CD4-positive, alpha-beta T cell (primary cell): Measurements from ENCODE around the gene ZBTB49. TPM values are rescaled to one million over a fixed set of nuclear protein-coding genes. Genes with fewer than 3 reads are reported as not detected.

Source experiments
- ATAC-seq: fragments of 200-7000 bp; cut with Tn5 transposase; one replicate; pipeline ENCODE4 v1.10.0; 2022; ENCODE audit warnings: mild to moderate bottlenecking; ENCODE audit not compliant: poor library complexity
- CTCF ChIA-PET: fragments of 350-600 bp; sonication (Branson Sonifier 250); formaldehyde crosslinking; loops from one replicate; lab custom pipeline; 2021; ENCODE audit warnings: antibody characterized with exemption, inconsistent platforms; lab: Charles Lee
- POLR2A ChIA-PET: fragments of 350-600 bp; sonication (Branson Sonifier 250); formaldehyde crosslinking; loops from one replicate; lab custom pipeline; 2021; ENCODE audit warnings: antibody characterized with exemption, inconsistent platforms; lab: Charles Lee
- DNase-seq, 14 experiments: peaks; one replicate each; pipeline ENCODE4 v3.0.0-alpha.2; 2013 to 2020; ENCODE audit warnings: mixed read lengths in 2 of 14
- H3K27ac ChIP-seq, 2 donors: one replicate each; pipeline versions ENCODE4 v1.5.1 to v1.7.0; 2013; ENCODE audit warnings: low read length in 2 of 2, low read depth in 1 of 2, mild to moderate bottlenecking in 1 of 2
- H3K27me3 ChIP-seq, 2 experiments: 1 replicate in 1 of 2; 2 replicates in 1 of 2; pipeline versions ENCODE4 v1.6.1 to v1.7.0; 2013; ENCODE audit warnings: low read length in 2 of 2, control low read depth in 1 of 2, mild to moderate bottlenecking in 1 of 2, moderate library complexity in 1 of 2; ENCODE audit not compliant: insufficient read depth in 2 of 2, control insufficient read depth in 1 of 2
- H3K36me3 ChIP-seq: one replicate; pipeline ENCODE4 v1.6.1; 2013; ENCODE audit warnings: low read length, control low read depth; ENCODE audit not compliant: insufficient read depth
- H3K4me1 ChIP-seq: one replicate; pipeline ENCODE4 v1.6.1; 2013; ENCODE audit warnings: low read length, control low read depth; ENCODE audit not compliant: insufficient read depth
- H3K4me3 ChIP-seq: one replicate; pipeline ENCODE4 v1.5.1; 2013; ENCODE audit warnings: mild to moderate bottlenecking, low read length, moderate library complexity
- H3K9me3 ChIP-seq, 2 experiments: 1 replicate in 1 of 2; 2 replicates in 1 of 2; pipeline versions ENCODE4 v1.6.1 to v1.7.0; 2013; ENCODE audit warnings: low read length in 2 of 2, mild to moderate bottlenecking in 2 of 2, control low read depth in 1 of 2, moderate library complexity in 1 of 2; ENCODE audit not compliant: control insufficient read depth in 1 of 2, insufficient read depth in 1 of 2
- H3K27ac Mint-ChIP-seq: one replicate; pipeline ENCODE4 v1.8.0; 2020; ENCODE audit warnings: mixed read lengths
- H3K27me3 Mint-ChIP-seq: one replicate; pipeline ENCODE4 v1.8.0; 2021; ENCODE audit warnings: mixed read lengths
- H3K36me3 Mint-ChIP-seq: one replicate; pipeline ENCODE4 v1.8.0; 2021; ENCODE audit warnings: low read depth, mixed read lengths
- H3K4me1 Mint-ChIP-seq: one replicate; pipeline ENCODE4 v1.8.0; 2021; ENCODE audit warnings: low read depth, mixed read lengths
- H3K4me3 Mint-ChIP-seq: one replicate; pipeline ENCODE4 v1.8.0; 2020; ENCODE audit warnings: mild to moderate bottlenecking, mixed read lengths
- H3K9me3 Mint-ChIP-seq: one replicate; pipeline ENCODE4 v1.8.0; 2020; ENCODE audit warnings: mixed read lengths
- intact Hi-C, 2 experiments: fragments of 100-400 bp; cut with DNase I in 1 of 2; cut with micrococcal nuclease in 1 of 2; formaldehyde crosslinking; loops; one replicate each; pipeline versions ENCODE4 v1.15.1 to v1.9.0; 2023 to 2025; cut with DNase I, micrococcal nuclease
- total RNA-seq, 174 experiments: library from RNA in 2 of 174; stranded (reverse) in 2 of 174; gene quantifications; one replicate each; pipeline ENCODE4 v1.2.3 and lab custom pipeline; 2021 to 2026
- TF ChIP-seq, protein P1 (sequence below): fragments of 200-600 bp; IDR thresholded peaks from one replicate; pipeline ENCODE4 v1.8.0; 2022; ENCODE audit warnings: antibody characterized with exemption, mild to moderate bottlenecking

Gene ZBTB49
- total RNA-seq, 2 experiments from 2014 or later: 6.6 to 8.8 TPM

GRCh38 chr4:4356106-4357041 is 66.3 kb downstream of the ZBTB49 start:
- H3K9me3 Mint-ChIP-seq: no peaks in the 10 kb centered on the region
- CTCF ChIA-PET: no interaction called here
- POLR2A ChIA-PET: no interaction called here
- H3K27me3 Mint-ChIP-seq: no peaks in the 10 kb centered on the region
- H3K4me3 Mint-ChIP-seq: no peak overlapping the region
- peaks cover 0 to 4% of the 10 kb centered on the region in 2 experiments for H3K9me3 ChIP-seq
- H3K36me3 ChIP-seq: no peaks in the 10 kb centered on the region
- TF ChIP-seq, protein P1, sequence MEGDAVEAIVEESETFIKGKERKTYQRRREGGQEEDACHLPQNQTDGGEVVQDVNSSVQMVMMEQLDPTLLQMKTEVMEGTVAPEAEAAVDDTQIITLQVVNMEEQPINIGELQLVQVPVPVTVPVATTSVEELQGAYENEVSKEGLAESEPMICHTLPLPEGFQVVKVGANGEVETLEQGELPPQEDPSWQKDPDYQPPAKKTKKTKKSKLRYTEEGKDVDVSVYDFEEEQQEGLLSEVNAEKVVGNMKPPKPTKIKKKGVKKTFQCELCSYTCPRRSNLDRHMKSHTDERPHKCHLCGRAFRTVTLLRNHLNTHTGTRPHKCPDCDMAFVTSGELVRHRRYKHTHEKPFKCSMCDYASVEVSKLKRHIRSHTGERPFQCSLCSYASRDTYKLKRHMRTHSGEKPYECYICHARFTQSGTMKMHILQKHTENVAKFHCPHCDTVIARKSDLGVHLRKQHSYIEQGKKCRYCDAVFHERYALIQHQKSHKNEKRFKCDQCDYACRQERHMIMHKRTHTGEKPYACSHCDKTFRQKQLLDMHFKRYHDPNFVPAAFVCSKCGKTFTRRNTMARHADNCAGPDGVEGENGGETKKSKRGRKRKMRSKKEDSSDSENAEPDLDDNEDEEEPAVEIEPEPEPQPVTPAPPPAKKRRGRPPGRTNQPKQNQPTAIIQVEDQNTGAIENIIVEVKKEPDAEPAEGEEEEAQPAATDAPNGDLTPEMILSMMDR: no peak
- H3K4me1 Mint-ChIP-seq: no peaks in the 10 kb centered on the region
- no peaks in the 10 kb centered on the region for H3K4me1 ChIP-seq
- no peaks in the 10 kb centered on the region for H3K36me3 Mint-ChIP-seq
- no peak overlapping the region for H3K27ac ChIP-seq
- peaks cover 0 to 3% of the 10 kb centered on the region in 2 experiments for H3K27me3 ChIP-seq
- H3K4me3 ChIP-seq: no peak overlapping the region
- H3K27ac Mint-ChIP-seq: no peak overlapping the region
- ATAC-seq (no peak), DNase-seq (no peak)
- intact Hi-C loops: no loop called here

GRCh38 chr4:4358093-4358854 is 68.2 kb downstream of the ZBTB49 start:
- no peaks in the 10 kb centered on the region for H3K27me3 Mint-ChIP-seq
- CTCF ChIA-PET: no interaction called here
- peaks cover 0 to under 1% of the 10 kb centered on the region in 2 experiments for H3K9me3 ChIP-seq
- DNase-seq: no peak
- no peak overlapping the region for H3K27ac ChIP-seq
- no peaks in the 10 kb centered on the region for H3K4me1 ChIP-seq
- no peak overlapping the region for H3K27ac Mint-ChIP-seq
- no peak overlapping the region for H3K4me3 ChIP-seq
- H3K4me3 Mint-ChIP-seq: no peak overlapping the region
- H3K36me3 Mint-ChIP-seq: no peaks in the 10 kb centered on the region
- intact Hi-C loops: no loop called here
- peaks cover 0 to 3% of the 10 kb centered on the region in 2 experiments for H3K27me3 ChIP-seq
- no peak for ATAC-seq
- TF ChIP-seq, protein P1: no peak
- no peaks in the 10 kb centered on the region for H3K4me1 Mint-ChIP-seq
- H3K9me3 Mint-ChIP-seq: no peaks in the 10 kb centered on the region
- H3K36me3 ChIP-seq: no peaks in the 10 kb centered on the region
- POLR2A ChIA-PET: no interaction called here

DNA sequence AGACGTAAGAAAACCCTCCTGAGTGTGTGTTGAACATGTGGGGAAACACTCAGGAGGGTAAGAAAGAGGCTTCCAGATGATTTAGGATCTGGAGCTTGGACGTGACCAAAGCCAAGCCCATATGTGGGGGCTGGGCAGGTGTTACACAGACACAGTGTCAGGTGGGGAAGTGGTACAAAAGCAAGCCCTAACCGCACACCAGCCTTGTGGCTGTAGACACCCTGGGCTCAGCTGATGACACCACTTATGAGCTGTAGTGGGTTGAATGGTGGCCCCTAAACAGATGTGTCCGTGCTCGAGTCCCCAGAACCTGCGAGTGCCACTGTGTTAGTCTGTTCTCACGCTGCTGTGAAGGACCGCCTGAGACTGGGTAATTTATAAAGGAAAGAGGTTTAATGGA is 71.8 kb downstream of the ZBTB49 start:
- peaks cover 2% of the 10 kb centered on the region for H3K9me3 Mint-ChIP-seq
- H3K27me3 ChIP-seq: peaks cover 0 to 3% of the 10 kb centered on the region in 2 experiments
- POLR2A ChIA-PET: no interaction called here
- no peaks in the 10 kb centered on the region for H3K36me3 Mint-ChIP-seq
- H3K27me3 Mint-ChIP-seq: no peaks in the 10 kb centered on the region
- CTCF ChIA-PET: no interaction called here
- no peak overlapping the region for H3K27ac ChIP-seq
- H3K4me3 Mint-ChIP-seq: no peak overlapping the region
- H3K4me1 Mint-ChIP-seq: no peaks in the 10 kb centered on the region
- H3K27ac Mint-ChIP-seq: no peak overlapping the region
- H3K4me3 ChIP-seq: no peak overlapping the region
- intact Hi-C loops: loop anchor here in 1 of 2 experiments (10.0 kb wide), 1 partner anchor 893 kb away; no protein-coding TSS in a partner anchor
- DNase-seq: no peak
- no peaks in the 10 kb centered on the region for H3K4me1 ChIP-seq
- peaks cover 0 to 9% of the 10 kb centered on the region in 2 experiments for H3K9me3 ChIP-seq
- TF ChIP-seq, protein P1: no peak
- H3K36me3 ChIP-seq: no peaks in the 10 kb centered on the region
- ATAC-seq: no peak
